ENCODE measurements around the gene C9orf72.

- TF ChIP-seq, protein P1, sequence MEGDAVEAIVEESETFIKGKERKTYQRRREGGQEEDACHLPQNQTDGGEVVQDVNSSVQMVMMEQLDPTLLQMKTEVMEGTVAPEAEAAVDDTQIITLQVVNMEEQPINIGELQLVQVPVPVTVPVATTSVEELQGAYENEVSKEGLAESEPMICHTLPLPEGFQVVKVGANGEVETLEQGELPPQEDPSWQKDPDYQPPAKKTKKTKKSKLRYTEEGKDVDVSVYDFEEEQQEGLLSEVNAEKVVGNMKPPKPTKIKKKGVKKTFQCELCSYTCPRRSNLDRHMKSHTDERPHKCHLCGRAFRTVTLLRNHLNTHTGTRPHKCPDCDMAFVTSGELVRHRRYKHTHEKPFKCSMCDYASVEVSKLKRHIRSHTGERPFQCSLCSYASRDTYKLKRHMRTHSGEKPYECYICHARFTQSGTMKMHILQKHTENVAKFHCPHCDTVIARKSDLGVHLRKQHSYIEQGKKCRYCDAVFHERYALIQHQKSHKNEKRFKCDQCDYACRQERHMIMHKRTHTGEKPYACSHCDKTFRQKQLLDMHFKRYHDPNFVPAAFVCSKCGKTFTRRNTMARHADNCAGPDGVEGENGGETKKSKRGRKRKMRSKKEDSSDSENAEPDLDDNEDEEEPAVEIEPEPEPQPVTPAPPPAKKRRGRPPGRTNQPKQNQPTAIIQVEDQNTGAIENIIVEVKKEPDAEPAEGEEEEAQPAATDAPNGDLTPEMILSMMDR (IDR thresholded peaks at IDR 0.05) = no peak
- TF ChIP-seq POLR2A (IDR thresholded peaks at IDR 0.05) (no peak), EP300 (IDR thresholded peaks at IDR 0.05; ENCODE audit: low read depth) (no peak), POLR2AphosphoS5 (IDR thresholded peaks at IDR 0.05) (no peak)
These were observed 46.5 kb upstream of the C9orf72 start for GRCh38 chr9:27619743-27620142.
